Measurements from ENCODE around the gene RND1.

The RND1 gene

GRCh38 chr12:48813465-48814261, 52.0 kb downstream of the RND1 start:
- no peak for FAIRE-seq
- no peak for DNase-seq (ENCODE audit: low spot score)

GRCh38 chr12:48812389-48812788, 53.3 kb downstream of the RND1 start:
- no peak for FAIRE-seq
- DNase-seq (ENCODE audit: low spot score): no peak

GRCh38 chr12:48811437-48812090, 54.1 kb downstream of the RND1 start:
- FAIRE-seq (no peak), DNase-seq (ENCODE audit: low spot score) (no peak)

- FAIRE-seq (no peak), DNase-seq (ENCODE audit: low spot score) (no peak)
Observed at GRCh38 chr12:48810903-48811431, 54.7 kb downstream of the RND1 start.

GRCh38 chr12:48807981-48808380, 57.7 kb downstream of the RND1 start:
- FAIRE-seq: no peak

More at GRCh38 chr12:48807981-48808380, 57.7 kb downstream of the RND1 start:
- no peak for DNase-seq (ENCODE audit: low spot score)

Data from urothelium cell line (cell line).